GM18907 (cell line): ENCODE data around the gene SLC16A8.

Experiments used
- ATAC-seq: cut with Tn5 transposase; IDR thresholded peaks from one replicate; pipeline ENCODE4 v1.9.1; 2021; ENCODE audit warnings: mild to moderate bottlenecking, moderate library complexity; ENCODE audit not compliant: unreplicated experiment

Gene SLC16A8

DNA sequence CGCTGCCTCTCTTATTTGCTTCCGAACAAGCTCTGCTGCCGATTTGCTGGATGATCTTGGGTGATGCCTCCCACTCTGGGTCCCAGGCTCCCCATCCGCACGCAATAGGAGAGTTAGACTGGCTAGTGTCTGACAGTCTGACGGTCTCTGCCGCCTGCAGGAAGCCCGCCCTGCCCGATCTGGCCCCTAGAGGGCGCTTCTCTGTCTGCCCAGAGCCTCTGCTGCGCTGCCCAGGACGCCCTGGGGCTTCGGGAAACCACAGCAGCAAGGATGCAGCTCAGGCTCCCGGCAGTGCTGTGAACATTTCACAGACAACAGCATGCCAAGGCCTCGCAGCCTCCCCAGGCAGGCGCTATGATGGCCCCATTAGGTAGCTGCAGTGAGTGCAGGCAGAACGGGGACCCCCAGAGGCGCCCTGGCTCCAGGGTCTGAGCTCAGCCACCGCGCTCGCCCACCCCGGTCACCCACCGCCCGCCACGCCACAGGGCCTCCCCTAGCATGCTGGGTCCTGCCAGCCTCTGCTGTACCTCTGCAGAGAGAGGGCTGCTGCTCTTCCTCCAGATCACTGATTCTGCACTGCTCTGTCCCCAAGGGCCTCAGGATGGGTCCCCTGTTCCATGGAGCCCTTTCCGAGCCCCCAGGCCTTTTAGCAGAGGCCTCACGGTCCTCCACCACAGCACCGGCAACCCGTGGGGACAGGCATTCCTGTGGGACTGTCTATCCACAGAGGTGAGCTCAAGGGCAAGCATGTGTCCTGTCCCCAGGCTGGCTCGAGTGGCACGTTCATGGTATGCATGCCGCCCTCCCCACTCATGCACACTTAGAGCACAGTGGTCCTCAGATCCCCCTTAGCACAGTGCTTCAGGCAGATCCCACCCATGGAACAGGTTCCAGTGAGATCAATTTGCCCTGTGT is 30.8 kb upstream of the SLC16A8 start:
- no peak for ATAC-seq

DNA sequence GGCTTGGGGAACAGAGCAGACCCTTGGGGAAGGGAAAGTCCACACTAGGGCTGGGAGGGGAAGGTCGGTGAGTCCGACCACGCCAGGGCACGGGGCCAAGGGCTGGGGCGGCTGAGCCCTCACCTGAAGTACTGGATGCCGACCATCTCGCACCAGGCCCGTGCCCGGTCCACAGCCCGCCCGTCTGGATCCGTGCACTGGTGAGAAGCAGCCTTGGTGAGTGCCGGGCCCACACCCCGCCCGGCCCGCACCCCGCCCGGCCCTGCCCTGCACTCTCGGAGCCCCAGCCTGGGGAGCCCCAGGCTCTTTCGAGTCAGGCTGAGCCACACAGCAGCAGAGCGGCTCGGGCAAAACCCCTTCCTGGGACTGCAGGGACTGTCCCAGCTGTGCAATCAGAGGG is 28.4 kb upstream of the SLC16A8 start:
- no peak for ATAC-seq

DNA sequence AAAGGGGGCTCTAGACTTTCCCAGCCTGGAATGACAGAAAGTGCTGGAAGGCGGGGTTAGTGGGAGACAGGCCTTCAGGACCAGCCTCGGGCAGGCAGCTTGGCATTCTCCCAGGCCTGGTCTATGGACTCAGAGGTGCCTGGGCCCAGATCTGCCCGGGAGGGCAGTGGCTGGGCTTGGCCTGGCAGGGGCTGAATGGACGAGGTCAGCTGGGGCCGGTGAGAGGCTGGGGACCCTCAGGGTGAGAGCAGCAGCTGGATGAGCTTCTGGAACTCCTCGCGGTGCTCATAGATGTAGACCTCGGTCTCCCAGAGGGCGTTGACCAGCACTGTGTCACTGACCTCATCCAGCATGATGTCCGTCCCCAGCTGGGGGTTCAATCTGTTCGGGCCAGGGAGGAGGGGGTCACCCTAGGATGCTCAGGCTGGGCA is 28.0 kb upstream of the SLC16A8 start:
- ATAC-seq = no peak

DNA sequence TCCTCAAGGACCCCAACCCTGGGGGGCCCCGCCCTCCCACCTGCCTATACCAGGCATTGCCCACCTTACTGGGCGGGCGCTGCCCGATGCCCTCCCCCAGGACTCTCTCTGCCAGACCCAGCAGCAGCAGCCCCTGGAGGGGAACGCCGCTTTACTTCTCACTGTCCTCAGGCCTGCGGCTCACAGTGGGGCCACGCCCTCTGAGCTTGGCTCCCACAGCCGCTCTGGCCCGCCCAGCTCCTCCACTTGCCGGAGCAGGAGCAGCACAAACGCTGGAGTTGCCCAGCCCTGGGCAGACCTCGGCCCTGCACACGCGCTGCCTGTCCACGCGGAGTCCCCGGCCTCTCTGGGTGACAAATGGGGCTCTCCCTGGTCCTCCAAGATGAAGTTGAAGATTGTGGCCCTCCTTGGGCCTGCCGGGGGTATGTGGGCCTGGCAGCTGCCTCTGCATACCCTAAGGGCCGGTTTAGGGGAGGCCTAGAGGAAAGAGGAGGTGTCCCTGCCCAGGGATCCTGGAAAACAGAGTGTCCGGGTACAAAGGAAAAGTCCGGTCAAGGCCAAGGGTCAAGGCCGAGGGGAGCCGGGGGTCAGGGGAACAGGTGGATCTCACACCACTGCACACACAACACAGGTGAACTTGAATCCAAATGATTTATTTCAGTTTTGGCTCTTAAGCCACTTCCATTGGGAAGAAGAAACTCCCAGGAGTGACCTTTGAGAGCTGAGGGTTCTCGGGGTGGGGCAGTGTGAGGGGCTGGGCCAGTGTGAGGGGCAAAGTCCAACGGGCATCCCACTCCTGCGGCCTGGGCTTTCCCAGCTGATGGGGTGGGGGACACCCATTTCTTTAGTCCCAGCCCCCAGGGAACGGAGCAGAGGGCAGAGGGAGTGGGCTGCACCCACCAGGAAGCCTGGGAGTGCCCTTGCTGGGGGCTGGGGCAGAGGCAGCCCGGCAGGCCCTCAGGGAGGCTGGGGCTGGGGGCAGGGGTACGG is 27.2 kb upstream of the SLC16A8 start:
- no peak for ATAC-seq

DNA sequence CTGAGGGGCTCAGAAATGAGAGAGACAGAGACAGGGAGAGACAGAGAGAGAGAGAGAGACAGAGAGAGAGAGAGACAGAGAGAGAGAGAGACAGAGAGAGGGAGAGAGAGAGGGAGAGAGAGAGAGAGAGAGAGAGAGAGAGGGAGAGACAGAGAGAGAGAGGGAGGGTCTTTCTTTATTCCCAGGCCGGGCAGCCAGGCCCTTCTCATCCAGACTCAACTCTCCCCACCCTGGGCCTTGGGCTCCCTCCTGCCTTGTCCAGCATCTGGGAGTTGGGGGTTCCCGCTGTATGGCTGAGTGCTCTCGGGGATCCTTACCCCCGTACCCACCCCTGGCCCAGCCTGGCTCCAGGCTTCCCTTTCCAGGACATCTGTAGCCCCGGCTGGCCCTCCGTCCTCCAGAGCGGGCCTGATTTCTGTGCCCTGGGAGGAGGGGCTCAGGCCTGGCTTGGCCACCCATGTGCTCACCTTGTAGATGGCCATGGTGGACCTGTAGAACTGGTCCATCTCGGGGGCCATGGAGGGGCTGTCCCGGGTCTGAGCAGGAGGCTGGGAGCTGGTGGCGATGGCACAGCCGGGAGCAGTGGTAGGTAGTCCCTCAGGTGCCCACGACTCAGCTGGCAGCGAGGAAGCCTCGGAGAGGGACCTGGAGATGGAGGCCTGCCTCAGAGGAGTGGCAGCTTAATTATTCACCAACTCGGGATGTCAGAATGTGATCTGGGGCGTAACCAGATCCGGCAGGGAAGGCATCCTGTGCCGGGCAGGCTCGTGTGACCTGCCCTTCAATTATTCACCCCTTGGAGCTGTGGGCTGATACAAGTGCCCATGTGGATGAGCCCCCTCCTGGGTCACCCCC is 26.3 kb upstream of the SLC16A8 start, which contains the start of gene BAIAP2L2:
BAIAP2L2 (minus strand) TSS at position 677 of the 855 bp plus-strand sequence; CDS start at position 518, 159 bp downstream.
- ATAC-seq = no peak

DNA sequence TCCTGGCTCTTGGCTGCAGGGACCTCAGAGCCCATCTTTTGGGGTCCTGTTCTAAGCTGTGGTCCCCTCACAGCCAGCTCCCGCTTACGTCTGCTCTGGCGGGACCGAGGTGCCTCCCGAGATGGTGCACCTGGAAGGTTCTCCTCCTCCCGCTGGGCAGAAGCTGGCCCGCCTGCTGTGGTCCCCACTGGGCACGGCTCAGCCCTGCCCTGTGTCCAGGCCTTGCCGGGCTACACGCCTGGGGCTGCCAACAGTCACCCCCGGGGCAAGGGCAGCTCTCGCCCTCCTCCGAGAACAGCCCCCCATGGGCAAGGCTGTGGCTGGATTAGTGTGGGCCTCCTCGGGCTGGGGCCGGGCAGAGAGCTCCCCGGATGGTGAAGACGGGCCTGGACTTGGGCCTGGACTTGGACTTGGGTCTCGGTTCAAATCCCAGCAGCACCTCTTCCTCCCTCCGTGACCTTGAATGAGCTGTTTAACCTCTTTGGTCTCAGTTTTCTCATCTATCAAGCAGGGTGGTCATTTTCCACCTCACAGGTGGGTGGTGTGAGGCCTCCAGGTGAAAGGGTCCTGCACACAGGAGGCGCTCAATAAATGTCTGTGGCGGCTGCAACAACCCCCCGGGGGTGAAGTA is 25.5 kb upstream of the SLC16A8 start:
- ATAC-seq = no peak

DNA sequence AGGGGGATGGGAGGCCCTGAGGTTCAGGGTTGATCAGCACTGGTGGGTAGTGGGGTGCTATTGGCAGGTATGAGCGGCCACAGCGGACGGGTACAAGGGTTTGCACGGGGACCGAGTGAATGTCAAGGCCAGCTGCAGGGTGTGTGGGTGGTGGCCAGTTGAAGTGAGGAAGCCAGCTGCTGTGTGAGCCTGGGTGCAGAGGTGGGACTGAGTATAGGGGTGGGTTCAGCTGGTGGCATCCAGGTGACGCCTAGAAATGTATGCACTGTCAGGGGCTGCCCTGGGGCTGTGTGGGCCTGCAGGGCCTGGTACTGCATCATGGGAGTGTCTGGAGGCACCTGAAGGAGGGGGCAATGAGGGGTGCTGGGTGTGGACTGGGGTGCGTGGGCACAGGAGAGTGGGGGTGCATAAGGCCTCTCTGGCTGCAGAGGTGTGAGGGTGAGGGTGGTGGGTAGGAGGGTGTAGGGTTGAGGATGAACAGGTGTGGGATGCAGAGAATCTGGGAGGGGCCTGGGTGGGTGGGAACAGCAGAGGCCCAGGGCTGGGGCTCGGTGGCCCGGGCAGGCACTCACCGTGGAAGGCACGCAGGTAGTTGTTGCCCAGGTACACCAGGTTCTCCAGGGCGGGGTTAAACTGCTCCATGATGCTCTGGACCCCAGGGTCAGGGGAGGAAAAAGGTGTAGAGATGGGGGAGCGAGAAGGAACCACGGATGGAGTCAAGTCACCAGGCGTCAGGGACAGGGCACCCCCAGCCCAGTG is 24.8 kb upstream of the SLC16A8 start:
- ATAC-seq = no peak

DNA sequence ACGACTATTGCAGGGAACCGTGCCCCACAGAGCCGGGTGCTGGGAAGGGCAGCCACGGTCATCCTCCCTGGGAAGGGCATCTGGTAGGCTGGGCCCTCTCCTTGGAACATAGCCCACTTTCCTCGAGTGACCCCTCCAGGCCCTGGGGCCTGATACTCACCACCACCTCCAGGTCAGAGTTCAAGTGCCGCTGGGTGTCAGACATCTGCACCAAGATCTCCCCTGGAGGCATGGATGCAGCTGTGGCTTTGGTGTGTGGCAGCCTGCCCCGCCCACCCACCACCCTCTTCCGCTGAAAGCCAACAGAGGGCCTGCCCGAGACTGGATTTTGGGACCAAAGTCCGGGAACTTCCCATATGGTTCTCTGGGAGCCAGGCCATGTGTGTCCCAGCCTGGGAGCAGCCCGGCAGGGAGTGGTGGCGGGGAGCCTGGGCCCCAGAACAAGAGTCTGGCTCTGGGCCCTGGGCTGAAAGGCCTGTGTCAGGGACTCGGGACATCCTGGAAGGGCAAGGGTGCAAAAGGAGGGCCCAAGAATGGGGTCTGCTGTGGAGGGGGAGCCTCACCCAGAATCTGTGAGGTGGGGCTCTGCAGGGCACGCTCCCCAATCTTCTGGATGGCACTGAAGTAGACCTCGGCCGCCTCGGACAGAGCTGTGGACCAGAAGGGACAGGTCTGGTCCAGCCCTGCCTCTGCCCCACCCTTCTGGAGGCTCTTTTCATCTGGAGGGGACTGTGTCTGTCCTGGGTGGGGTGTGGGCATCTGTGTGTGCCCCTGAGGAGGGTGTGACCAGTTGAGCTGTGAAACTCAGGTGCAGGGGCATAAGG is 23.9 kb upstream of the SLC16A8 start:
- no peak for ATAC-seq

DNA sequence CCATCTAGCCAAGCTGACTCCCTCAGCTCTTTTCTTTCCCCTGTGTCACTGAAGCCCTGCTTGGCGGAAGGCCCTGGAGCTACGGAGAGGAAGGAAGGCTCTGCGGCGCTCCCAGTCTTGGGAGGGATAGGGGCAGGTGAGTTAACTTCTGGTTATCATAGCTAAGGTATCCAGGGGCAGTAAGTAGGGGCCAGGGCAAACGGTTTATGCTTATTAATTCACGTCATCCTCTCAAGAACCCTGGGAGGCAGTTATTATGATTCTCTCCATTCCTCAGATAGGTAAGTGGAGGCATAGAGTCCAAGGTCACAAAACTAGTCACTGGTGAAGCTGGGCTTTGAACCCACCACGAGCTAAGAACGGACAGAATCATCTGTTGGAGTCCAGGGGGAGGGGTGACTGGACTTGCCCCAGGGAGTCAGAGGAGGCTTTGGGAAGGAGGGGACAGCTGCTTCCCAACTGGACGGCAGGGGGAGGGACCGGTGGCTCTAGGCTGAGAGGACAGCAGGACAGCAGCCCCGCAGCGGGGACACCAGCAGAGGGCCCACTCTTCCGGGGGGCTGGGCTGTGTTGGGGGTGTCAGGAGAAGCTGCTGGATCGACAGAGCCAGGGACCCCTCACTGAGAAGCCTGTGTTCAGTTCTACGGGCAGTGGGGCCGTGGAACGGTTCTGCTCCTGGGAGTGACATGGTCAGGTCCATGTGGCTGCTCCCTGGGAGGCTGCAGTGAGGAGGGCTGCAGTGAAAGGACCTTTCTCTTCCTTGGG is 23.0 kb upstream of the SLC16A8 start:
- ATAC-seq = no peak

DNA sequence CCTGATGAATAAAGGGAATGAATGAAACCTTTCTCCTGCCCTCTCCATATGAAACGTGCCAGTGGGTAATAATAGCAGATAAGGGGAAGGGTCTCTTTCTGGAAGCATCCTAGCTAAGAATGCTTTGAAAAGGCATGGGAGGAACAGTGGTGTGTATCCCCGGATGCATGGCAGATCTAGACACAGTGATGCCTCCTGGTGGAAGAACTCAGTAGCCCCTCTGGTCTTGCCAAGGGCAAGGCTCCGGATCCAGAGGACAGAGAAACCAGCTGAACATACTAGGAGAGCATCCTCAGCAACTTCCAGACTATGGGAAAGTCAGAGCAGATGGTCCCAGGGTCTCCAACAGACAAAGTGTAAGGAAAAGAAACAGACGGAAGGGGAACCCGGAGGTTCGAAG is 20.1 kb upstream of the SLC16A8 start:
- no peak for ATAC-seq

DNA sequence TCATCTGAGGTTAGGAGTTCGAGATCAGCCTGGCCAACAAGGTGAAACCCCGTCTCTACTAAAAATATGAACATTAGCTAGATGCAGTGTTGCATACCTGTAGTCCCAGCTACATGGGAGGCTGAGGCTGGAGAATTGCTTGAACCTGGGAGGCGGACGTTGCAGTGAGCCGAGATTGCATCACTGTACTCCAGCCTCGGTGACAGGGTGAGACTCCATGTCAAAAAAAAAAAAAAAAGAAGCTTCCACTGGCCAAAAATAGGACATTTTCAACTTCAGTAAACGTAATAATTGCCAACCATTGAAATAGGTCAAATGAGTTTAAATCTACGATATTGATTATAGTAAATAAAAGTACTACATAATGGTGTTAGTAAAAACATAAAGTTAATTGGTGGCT is 19.7 kb upstream of the SLC16A8 start:
- no peak for ATAC-seq

DNA sequence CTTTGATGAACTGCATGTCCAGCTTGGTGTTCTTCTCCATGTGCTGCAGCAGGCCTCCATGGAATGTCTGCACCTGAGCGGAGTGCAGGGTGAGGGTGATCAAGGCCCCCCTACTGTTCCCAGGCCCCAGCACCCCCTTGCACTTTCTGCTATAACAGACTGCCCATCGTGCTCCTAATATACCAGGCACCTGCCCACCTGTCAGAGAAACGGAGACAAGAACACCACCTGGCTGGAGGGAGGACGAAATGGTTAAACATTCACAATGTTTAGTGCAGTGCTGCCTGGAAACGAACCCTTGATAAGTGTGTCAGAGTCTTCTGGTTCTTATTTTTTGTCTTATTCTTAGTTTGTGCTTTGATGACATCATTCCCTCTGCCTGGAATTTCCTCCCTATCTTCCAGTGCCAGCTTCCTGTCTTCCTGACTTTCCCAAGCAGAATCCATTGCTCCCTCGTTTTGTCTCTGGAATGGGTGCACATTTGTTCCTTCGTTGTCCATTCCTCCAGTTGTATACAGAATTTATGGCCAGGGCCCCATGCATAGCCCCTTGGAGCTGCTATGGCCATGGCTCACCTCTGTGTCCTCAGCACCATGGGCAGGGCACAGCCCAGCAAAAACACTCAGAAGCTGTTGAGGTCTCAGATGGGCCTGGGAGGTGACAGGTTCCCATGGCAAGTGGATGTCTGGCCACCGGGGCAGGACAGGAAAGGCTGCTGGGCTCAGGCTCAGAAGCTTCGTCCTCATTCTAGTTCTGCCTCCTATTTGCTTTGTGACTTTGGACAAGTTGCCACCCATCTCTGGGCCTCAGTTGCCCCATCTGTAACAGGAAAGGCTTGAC is 14.6 kb upstream of the SLC16A8 start:
- no peak for ATAC-seq

DNA sequence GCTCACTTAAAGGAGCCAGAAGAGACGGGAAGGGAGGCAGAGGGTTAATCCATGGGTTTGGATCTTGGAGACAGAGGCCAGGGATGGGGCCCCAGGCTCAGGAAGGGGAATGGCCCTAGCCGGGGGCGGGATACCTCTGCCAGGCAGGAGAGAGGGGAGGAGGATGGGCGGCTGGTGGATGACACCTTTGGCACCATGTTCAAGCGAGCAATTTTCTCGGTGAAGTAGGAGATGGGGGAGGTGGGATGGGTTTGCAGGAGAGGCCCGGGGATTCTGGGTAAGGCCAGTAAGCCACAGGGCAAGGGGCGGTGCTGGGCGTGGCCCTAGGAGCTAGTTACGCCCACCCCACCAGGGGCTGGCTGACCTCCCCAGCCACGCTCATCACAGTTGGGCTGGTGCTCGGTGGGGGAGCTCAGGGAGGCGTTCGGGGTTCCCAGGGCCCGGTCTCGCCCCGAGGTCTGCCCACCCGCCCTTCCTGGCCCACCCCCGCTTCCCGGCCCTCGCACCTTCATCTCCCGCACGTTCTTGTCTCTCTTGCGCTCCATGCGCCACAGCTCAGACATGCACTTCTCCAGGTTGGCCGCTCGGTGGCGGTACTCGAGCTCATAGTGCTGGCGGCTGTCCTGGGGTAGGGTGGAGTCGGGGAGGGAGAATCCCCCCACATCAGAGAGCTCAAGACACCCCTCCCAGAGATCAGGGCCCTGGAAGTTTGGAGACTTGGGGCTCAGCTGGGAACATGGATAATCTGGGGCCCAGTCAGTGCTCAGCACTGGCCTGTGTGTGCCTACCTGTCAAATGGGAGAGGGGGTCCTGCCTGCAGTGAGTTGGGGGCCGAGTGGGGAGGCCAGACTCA is 13.8 kb upstream of the SLC16A8 start:
- no peak for ATAC-seq

DNA sequence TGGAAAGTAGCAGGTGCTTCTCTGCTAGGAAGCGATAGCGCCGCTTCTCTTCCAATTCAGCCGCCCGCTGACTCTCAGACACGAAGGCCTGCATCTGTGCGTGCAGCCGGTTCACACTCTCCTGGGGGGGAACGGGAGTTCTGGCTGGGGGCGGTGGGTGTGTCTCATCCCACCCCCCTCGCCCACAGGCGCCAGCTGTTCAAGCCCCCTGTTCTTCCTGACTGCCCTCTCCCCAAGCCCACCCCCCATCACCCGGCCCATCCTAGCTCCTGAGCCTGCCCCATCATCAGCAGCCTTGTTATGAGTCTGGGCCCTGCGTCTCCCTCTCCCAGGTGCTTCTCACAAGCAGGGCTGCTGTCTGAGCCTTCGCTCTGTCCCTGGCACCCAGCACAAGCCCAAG is 13.1 kb upstream of the SLC16A8 start:
- no peak for ATAC-seq

DNA sequence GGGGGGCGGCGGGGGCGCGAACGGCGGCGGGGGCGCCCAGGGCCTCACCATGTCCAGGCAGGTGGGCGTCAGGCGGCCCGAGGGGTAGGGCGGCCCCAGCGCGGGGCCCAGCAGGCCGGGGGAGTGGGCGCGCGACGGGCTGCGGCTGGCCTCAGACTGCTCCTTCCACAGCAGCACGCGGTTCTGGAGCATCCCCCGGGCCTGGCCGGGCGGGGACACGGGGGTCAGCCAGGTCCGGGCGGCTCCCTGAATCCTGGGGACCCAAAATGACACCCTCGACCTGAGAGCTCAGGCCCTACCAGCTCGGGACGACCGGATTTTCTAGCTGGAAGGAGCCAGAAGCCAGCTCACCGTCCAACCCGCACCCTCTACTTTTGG is 5.5 kb upstream of the SLC16A8 start:
- ATAC-seq = no peak
